Astrocyte (in vitro differentiated cells and primary cell): ENCODE data around the gene CRYGN. TPM values are rescaled to one million over a fixed set of nuclear protein-coding genes. Genes with fewer than 3 reads are reported as not detected.

Experiments
- microRNA-seq: library from miRNA; unstranded; fragments of <30 nt; microRNA quantifications from one replicate; pipeline ENCODE4 v1.2.0, GENCODE V29; 2020
- total RNA-seq: library from RNA; stranded (reverse); gene quantifications from 2 replicates; pipeline ENCODE4 v1.2.1, GENCODE V29; 2021

The CRYGN gene
- total RNA-seq, 1 donor from 2014 or later = not detected

Small RNAs within 50 kb of the gene (microRNA-seq; reads per million reads assigned to microRNA genes)
- 0.82 reads per million for gene MIR3907

Other genes with a start within 250 kb of the CRYGN start
- not detected in 2 replicates for gene H2BK1, start 229.7 kb downstream of the CRYGN start, total RNA-seq
- 53.2 and 54.3 TPM in 2 replicates for gene ABCF2, start 212.9 kb downstream of the CRYGN start, total RNA-seq
- 84.7 and 101 TPM in 2 replicates for gene CHPF2, start 207.7 kb downstream of the CRYGN start, total RNA-seq
- gene SMARCD3, start 191.4 kb downstream of the CRYGN start, total RNA-seq = 47.7 and 50.0 TPM in 2 replicates
- 38.8 and 41.6 TPM in 2 replicates for gene NUB1, start 98.3 kb downstream of the CRYGN start, total RNA-seq
- 2.5 and 3.6 TPM in 2 replicates for gene WDR86, start 30.1 kb downstream of the CRYGN start, total RNA-seq
- 131 and 143 TPM in 2 replicates for gene RHEB, start 79.8 kb upstream of the CRYGN start, total RNA-seq